C4-2B (cell line): ENCODE results near the gene SPATA16.

Source experiments
- ZFX ChIP-seq: fragments of 450-650 bp; IDR thresholded peaks from 2 replicates; pipeline ENCODE4 v1.6.1; 2017
- TF ChIP-seq, protein P1 (sequence below): fragments of 450-650 bp; conservative IDR thresholded peaks from 2 replicates; pipeline ENCODE4 v1.5.1; 2017; ENCODE audit warnings: mild to moderate bottlenecking

DNA sequence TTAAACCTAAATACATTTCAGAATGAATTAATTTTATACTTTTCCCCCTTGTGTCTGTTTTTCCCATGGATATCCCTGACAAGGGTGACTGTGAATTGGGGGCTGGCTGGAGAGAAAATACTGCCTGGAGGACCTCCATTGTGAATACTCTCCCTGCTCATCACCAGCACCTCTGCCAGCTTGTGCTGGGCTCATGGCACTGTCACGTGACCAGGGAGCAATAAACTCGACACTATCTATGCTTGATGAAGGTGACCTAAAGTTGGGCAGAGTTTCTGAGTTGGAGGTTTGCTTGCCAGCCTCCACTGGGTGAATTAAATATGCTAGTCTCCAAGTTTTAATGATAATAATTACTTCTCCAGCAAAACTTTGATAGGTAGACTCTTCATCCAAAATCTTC, 189.5 kb downstream of the SPATA16 start:
- TF ChIP-seq, protein P1, sequence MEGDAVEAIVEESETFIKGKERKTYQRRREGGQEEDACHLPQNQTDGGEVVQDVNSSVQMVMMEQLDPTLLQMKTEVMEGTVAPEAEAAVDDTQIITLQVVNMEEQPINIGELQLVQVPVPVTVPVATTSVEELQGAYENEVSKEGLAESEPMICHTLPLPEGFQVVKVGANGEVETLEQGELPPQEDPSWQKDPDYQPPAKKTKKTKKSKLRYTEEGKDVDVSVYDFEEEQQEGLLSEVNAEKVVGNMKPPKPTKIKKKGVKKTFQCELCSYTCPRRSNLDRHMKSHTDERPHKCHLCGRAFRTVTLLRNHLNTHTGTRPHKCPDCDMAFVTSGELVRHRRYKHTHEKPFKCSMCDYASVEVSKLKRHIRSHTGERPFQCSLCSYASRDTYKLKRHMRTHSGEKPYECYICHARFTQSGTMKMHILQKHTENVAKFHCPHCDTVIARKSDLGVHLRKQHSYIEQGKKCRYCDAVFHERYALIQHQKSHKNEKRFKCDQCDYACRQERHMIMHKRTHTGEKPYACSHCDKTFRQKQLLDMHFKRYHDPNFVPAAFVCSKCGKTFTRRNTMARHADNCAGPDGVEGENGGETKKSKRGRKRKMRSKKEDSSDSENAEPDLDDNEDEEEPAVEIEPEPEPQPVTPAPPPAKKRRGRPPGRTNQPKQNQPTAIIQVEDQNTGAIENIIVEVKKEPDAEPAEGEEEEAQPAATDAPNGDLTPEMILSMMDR: no peak
- TF ChIP-seq ZFX: no peak
